B cell (primary cell): ENCODE measurements around the gene DOCK8. TPM values are rescaled to one million over a fixed set of nuclear protein-coding genes. Genes with fewer than 3 reads are reported as not detected.

Experiments used
- ATAC-seq: fragments of 200-7000 bp; cut with Tn5 transposase; one replicate; pipeline ENCODE4 v1.10.0; 2021; ENCODE audit warnings: low read depth, mild to moderate bottlenecking, moderate number of reproducible peaks, moderate library complexity
- CTCF ChIA-PET: fragments of 350-600 bp; sonication (Branson Sonifier 250); formaldehyde crosslinking; loops from one replicate; lab custom pipeline; 2021; ENCODE audit warnings: antibody characterized with exemption, inconsistent platforms; lab: Charles Lee
- POLR2A ChIA-PET: fragments of 350-600 bp; sonication (Branson Sonifier 250); formaldehyde crosslinking; loops from one replicate; lab custom pipeline; 2021; ENCODE audit warnings: antibody characterized with exemption; lab: Charles Lee
- DNase-seq: peaks from one replicate; pipeline ENCODE4 v3.0.0; 2013
- H2AFZ ChIP-seq: 2 replicates; pipeline ENCODE4 v1.6.1; 2012; ENCODE audit warnings: mild to moderate bottlenecking, low read depth, low read length; ENCODE audit not compliant: insufficient read depth, poor library complexity, severe bottlenecking
- H3K27ac ChIP-seq, 2 donors: 1 replicate in 1 of 2; 2 replicates in 1 of 2; pipeline ENCODE4 v1.5.1; 2012 to 2013; ENCODE audit warnings: low read length in 2 of 2, mild to moderate bottlenecking in 2 of 2, moderate library complexity in 1 of 2
- H3K27me3 ChIP-seq, 4 experiments: fragments of 200-600 bp in 1 of 4; sonication (generic) in 1 of 4; replicated peaks in 1 of 4; 1 replicate in 2 of 4; 2 replicates in 2 of 4; pipeline versions ENCODE4 v1.6.1 to v1.7.0; 2013 to 2016; ENCODE audit warnings: low read length in 3 of 4, mild to moderate bottlenecking in 2 of 4, mixed read lengths in 1 of 4, moderate library complexity in 1 of 4; ENCODE audit not compliant: insufficient read depth in 4 of 4, control insufficient read depth in 3 of 4; ENCODE audit errors: control extremely low read depth in 1 of 4
- H3K36me3 ChIP-seq, 2 experiments: replicated peaks in 1 of 2; 1 replicate in 1 of 2; 2 replicates in 1 of 2; pipeline versions ENCODE4 v1.6.1 to v1.7.1; 2013; ENCODE audit warnings: low read length in 1 of 2; ENCODE audit not compliant: insufficient read depth in 2 of 2, control insufficient read depth in 1 of 2; ENCODE audit errors: control extremely low read depth in 1 of 2, extremely low read depth in 1 of 2
- H3K4me1 ChIP-seq, 2 donors: fragments of 200-600 bp in 1 of 2; sonication (generic) in 1 of 2; 1 replicate in 1 of 2; 2 replicates in 1 of 2; pipeline versions ENCODE4 v1.5.1 to v1.6.1; 2013 to 2017; ENCODE audit warnings: low read length in 2 of 2; ENCODE audit not compliant: control insufficient read depth in 2 of 2, insufficient read depth in 2 of 2
- H3K4me2 ChIP-seq: replicated peaks from 2 replicates; pipeline ENCODE3; 2012; ENCODE audit warnings: mild to moderate bottlenecking, low read depth, low read length; ENCODE audit not compliant: poor library complexity, severe bottlenecking
- H3K4me3 ChIP-seq, 5 experiments: fragments of 200-600 bp in 1 of 5; sonication (generic) in 1 of 5; 1 replicate in 3 of 5; 2 replicates in 2 of 5; pipeline versions ENCODE4 v1.5.1 to v1.7.0; 2011 to 2016; ENCODE audit warnings: low read length in 4 of 5, mild to moderate bottlenecking in 4 of 5, low read depth in 2 of 5, control low read depth in 1 of 5, moderate library complexity in 1 of 5; ENCODE audit not compliant: insufficient read depth in 1 of 5; ENCODE audit errors: control extremely low read depth in 1 of 5, extremely low read depth in 1 of 5
- H3K79me2 ChIP-seq: fragments of 200-600 bp; sonication (generic); one replicate; pipeline ENCODE4 v1.6.0; 2016; ENCODE audit warnings: low read length; ENCODE audit not compliant: control insufficient read depth, insufficient read depth
- H3K9ac ChIP-seq: fragments of 200-600 bp; sonication (generic); 2 replicates; pipeline ENCODE4 v1.6.1; 2017; ENCODE audit warnings: mild to moderate bottlenecking, low read length, moderate library complexity
- H3K9me3 ChIP-seq, 3 donors: one replicate each; pipeline versions ENCODE4 v1.6.1 to v1.7.1; 2013; ENCODE audit warnings: low read length in 2 of 3; ENCODE audit not compliant: control insufficient read depth in 2 of 3, insufficient read depth in 1 of 3; ENCODE audit errors: control extremely low read depth in 1 of 3
- H4K20me1 ChIP-seq: 2 replicates; pipeline ENCODE4 v1.6.0; 2012; ENCODE audit warnings: mild to moderate bottlenecking, low read length; ENCODE audit not compliant: insufficient read depth, control insufficient read depth, poor library complexity, severe bottlenecking
- H3K27ac Mint-ChIP-seq: one replicate; pipeline ENCODE4 v1.8.0; 2021; ENCODE audit warnings: mixed read lengths
- H3K27me3 Mint-ChIP-seq: one replicate; pipeline ENCODE4 v1.8.0; 2021; ENCODE audit warnings: mixed read lengths
- H3K4me1 Mint-ChIP-seq: one replicate; pipeline ENCODE4 v1.8.0; 2021; ENCODE audit warnings: mixed read lengths
- H3K4me3 Mint-ChIP-seq: one replicate; pipeline ENCODE4 v1.8.0; 2021; ENCODE audit warnings: mixed read lengths
- H3K9me3 Mint-ChIP-seq: one replicate; pipeline ENCODE4 v1.8.0; 2022; ENCODE audit warnings: mixed read lengths; ENCODE audit not compliant: insufficient read depth
- CTCF ChIP-seq: fragments of 200-600 bp; IDR thresholded peaks from one replicate; pipeline ENCODE4 v1.8.0; 2022; ENCODE audit warnings: antibody characterized with exemption, mild to moderate bottlenecking
- EZH2 ChIP-seq: IDR thresholded peaks from 2 replicates; pipeline ENCODE4 v1.6.1; 2012; ENCODE audit warnings: borderline replicate concordance, low read depth, mild to moderate bottlenecking, moderate library complexity, low read length; ENCODE audit not compliant: insufficient read depth, poor library complexity, severe bottlenecking
- WGBS: methylation state at CpG from one replicate; pipeline ENCODE4 v1.1.5; 2013; ENCODE audit warnings: missing lambda C conversion rate; ENCODE audit not compliant: insufficient coverage; 5-methylcytosine and 5-hydroxymethylcytosine counted together
- intact Hi-C: fragments of 100-400 bp; cut with micrococcal nuclease; formaldehyde crosslinking; loops from one replicate; pipeline ENCODE4 v1.10.0; 2022
- polyA plus RNA-seq: library from polyadenylated mRNA; depleted of rRNA; stranded (reverse); fragments of >200 nt; gene quantifications from 2 replicates; pipeline ENCODE4 v1.2.3, GENCODE V29; 2012
- total RNA-seq, 2 donors: library from RNA; stranded (reverse); fragments of 120-200 nt in 1 of 2; gene quantifications; 1 replicate in 1 of 2; 2 replicates in 1 of 2; pipeline versions ENCODE4 v1.2.3 to v1.2.4, GENCODE V29; 2013 to 2022

Gene DOCK8
- total and polyA plus RNA-seq, 2 donors (not counting 1 experiment from before 2014, with no cell fraction given): 47.6 to 288 TPM

GRCh38 chr9:357560-357959, 142.9 kb downstream of the DOCK8 start:
- H3K9me3 ChIP-seq: no peaks in the 10 kb centered on the region
- WGBS: 83% methylated on average over 3 of the region's 4 CpGs
- H3K27ac Mint-ChIP-seq: no peak overlapping the region
- no peaks in the 10 kb centered on the region for H3K27me3 ChIP-seq
- peaks cover 17% of the 10 kb centered on the region for H4K20me1 ChIP-seq
- H3K4me3 ChIP-seq: no peak overlapping the region
- ATAC-seq (no peak), DNase-seq (no peak)
- no peak for TF ChIP-seq EZH2
- TF ChIP-seq CTCF: no peak
- no peak overlapping the region for H3K4me3 Mint-ChIP-seq
- peaks cover 17% of the 10 kb centered on the region for H3K79me2 ChIP-seq
- no peak overlapping the region for H2AFZ ChIP-seq
- H3K36me3 ChIP-seq: peaks cover 12 to 70% of the 10 kb centered on the region in 2 experiments
- no peaks in the 10 kb centered on the region for H3K4me1 ChIP-seq
- H3K4me1 Mint-ChIP-seq: no peaks in the 10 kb centered on the region
- H3K4me2 ChIP-seq: no peak overlapping the region
- no peak overlapping the region for H3K9ac ChIP-seq
- H3K27me3 Mint-ChIP-seq: no peaks in the 10 kb centered on the region
- intact Hi-C loops: no loop called here
- POLR2A ChIA-PET: no interaction called here
- CTCF ChIA-PET: no interaction called here
- H3K27ac ChIP-seq: no peak overlapping the region
- no peaks in the 10 kb centered on the region for H3K9me3 Mint-ChIP-seq

GRCh38 chr9:362561-363273, 148.1 kb downstream of the DOCK8 start:
- Histone ChIP-seq H4K20me1 (peaks cover 28% of the 10 kb centered on the region), H3K27ac (no peak overlapping the region), H3K4me2 (no peak overlapping the region), H3K9ac (no peak overlapping the region), H2AFZ (no peak overlapping the region), H3K79me2 (peaks cover 3% of the 10 kb centered on the region), H3K4me3 (no peak overlapping the region), H3K9me3 (no peaks in the 10 kb centered on the region), H3K36me3 (peaks cover 7 to 82% of the 10 kb centered on the region in 2 experiments), H3K27me3 (no peaks in the 10 kb centered on the region), H3K4me1 (no peaks in the 10 kb centered on the region)
- ATAC-seq: no peak
- H3K9me3 Mint-ChIP-seq: no peaks in the 10 kb centered on the region
- H3K4me1 Mint-ChIP-seq: no peaks in the 10 kb centered on the region
- no peak overlapping the region for H3K27ac Mint-ChIP-seq
- intact Hi-C loops: no loop called here
- DNase-seq: no peak
- ChIA-PET POLR2A (no interaction called here), CTCF (no interaction called here)
- WGBS: 87% methylated on average over 5 of the region's 7 CpGs
- no peaks in the 10 kb centered on the region for H3K27me3 Mint-ChIP-seq
- no peak overlapping the region for H3K4me3 Mint-ChIP-seq
- TF ChIP-seq CTCF: no peak
- TF ChIP-seq EZH2: no peak
